Mesothelial cell of epicardium (in vitro differentiated cells): ENCODE results near the gene TMEM123. TPM values are rescaled to one million over a fixed set of nuclear protein-coding genes. Genes with fewer than 3 reads are reported as not detected.

ENCODE experiments used
- DNase-seq, 2 experiments: peaks; one replicate each; pipeline ENCODE4 v3.0.0; 2021; ENCODE audit warnings: low spot score in 2 of 2; ENCODE audit not compliant: unreplicated experiment in 2 of 2
- H3K27ac Mint-ChIP-seq: 2 replicates; pipeline ENCODE4 v1.8.0; 2021; ENCODE audit warnings: mixed read lengths
- H3K27me3 Mint-ChIP-seq: 2 replicates; pipeline ENCODE4 v1.8.0; 2021; ENCODE audit warnings: low read depth, mixed read lengths
- H3K36me3 Mint-ChIP-seq: 2 replicates; pipeline ENCODE4 v1.8.0; 2021; ENCODE audit warnings: mixed read lengths
- H3K4me1 Mint-ChIP-seq: 2 replicates; pipeline ENCODE4 v1.8.0; 2021; ENCODE audit warnings: mixed read lengths
- H3K4me3 Mint-ChIP-seq: 2 replicates; pipeline ENCODE4 v1.8.0; 2021; ENCODE audit warnings: mild to moderate bottlenecking, moderate library complexity, mixed read lengths
- H3K9me3 Mint-ChIP-seq: 2 replicates; pipeline ENCODE4 v1.8.0; 2021; ENCODE audit warnings: mixed read lengths
- total RNA-seq: library from RNA; stranded (reverse); gene quantifications from 3 replicates; pipeline ENCODE4 v1.2.1, GENCODE V29; 2021
- TF ChIP-seq, protein P1 (sequence below): fragments of 200-600 bp; sonication (generic); IDR thresholded peaks from one replicate; pipeline ENCODE4 v1.5.0; 2021; ENCODE audit warnings: antibody characterized with exemption; ENCODE audit not compliant: unreplicated experiment

TMEM123 gene
- total RNA-seq, 1 donor from 2014 or later = 131 TPM

DNA sequence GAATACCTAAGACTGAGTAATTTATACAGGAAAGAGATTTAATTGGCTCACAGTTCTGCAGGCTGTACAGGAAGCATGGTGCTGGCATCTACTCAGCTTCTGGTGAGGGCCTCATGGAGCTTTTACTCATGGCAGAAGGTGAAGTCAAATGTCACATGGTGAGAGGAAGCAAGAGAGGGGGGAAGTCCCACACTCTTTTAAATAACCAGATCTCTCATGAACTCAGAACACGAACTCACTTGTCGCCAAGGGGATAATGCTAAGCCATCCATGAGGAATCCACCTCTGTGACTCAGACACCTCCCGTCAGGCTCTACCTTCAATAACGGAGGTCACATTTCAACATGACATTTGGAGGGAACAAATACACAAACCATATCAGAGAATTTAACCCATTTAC, 63.3 kb downstream of the TMEM123 start:
- TF ChIP-seq, protein P1, sequence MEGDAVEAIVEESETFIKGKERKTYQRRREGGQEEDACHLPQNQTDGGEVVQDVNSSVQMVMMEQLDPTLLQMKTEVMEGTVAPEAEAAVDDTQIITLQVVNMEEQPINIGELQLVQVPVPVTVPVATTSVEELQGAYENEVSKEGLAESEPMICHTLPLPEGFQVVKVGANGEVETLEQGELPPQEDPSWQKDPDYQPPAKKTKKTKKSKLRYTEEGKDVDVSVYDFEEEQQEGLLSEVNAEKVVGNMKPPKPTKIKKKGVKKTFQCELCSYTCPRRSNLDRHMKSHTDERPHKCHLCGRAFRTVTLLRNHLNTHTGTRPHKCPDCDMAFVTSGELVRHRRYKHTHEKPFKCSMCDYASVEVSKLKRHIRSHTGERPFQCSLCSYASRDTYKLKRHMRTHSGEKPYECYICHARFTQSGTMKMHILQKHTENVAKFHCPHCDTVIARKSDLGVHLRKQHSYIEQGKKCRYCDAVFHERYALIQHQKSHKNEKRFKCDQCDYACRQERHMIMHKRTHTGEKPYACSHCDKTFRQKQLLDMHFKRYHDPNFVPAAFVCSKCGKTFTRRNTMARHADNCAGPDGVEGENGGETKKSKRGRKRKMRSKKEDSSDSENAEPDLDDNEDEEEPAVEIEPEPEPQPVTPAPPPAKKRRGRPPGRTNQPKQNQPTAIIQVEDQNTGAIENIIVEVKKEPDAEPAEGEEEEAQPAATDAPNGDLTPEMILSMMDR = no peak
- Mint-ChIP-seq H3K27ac (no peak overlapping the region), H3K27me3 (no peaks in the 10 kb centered on the region), H3K4me3 (no peak overlapping the region), H3K36me3 (peaks cover 34% of the 10 kb centered on the region), H3K9me3 (peaks cover 2% of the 10 kb centered on the region), H3K4me1 (peaks cover 23% of the 10 kb centered on the region)
- DNase-seq = no peak

DNA sequence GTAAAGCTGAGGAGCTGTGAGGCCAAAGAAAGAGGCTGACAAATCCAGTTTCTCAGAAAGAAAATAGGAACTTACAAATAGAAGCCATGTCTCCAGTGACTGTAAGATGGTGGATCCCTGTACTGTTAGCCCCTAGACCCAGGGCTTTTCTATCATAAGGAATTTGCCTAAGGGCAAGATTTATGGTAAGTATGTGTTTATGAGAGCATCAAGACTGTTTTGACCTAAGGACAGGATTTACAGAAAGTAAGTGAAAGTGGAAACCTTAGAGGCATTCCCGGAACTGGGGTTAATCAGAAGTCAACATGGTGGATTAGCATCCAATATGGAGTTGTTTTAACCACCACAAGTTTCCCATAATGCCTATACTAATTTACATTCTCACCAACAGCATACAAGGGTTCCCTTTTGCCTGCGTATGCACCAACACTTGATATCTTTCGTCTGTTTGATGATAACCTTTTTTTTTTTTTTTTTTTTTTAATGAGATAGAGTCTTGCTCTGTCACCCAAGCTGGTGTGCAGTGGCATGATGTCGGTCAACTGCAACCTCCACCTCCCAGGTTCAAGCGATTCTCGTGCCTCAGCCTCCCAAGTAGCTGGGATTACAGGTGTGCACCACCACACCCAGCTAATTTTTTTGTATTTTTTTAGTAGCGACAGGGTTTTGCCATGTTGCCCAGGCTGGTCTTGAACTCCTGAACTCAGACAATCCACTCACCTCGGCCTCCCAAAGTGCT, 65.4 kb downstream of the TMEM123 start:
- peaks cover 29% of the 10 kb centered on the region for H3K36me3 Mint-ChIP-seq

DNA sequence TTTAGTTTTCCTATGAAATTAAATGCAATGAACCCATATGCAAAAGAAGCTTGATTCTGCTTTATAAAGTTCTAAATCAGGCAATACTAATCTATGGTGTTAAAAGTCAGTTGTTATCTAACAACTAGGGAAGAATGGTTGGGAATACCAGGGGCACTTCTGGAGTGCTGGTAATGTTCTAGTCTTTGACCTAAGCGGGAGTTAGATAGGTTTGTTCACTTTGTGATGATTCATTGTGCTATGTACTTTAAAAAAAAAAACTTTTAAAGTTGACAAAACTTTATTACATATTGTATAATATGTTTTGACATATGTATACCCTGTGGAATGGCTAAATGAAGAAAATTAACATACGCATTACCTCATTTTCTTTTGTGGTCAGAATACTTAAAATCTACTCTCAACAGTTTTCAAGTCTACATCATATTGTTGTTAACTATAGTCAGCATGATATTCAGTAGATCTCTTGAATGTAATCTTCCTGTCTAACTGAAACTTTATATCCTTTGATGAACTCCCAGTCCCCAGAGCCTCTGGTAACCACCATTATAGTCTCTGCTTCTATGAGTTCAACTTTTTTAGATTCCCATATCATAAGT, 66.3 kb downstream of the TMEM123 start:
- TF ChIP-seq, protein P1 = no peak
- no peaks in the 10 kb centered on the region for H3K27me3 Mint-ChIP-seq
- H3K27ac Mint-ChIP-seq = no peak overlapping the region
- peaks cover 2% of the 10 kb centered on the region for H3K9me3 Mint-ChIP-seq
- DNase-seq = no peak
- H3K36me3 Mint-ChIP-seq = peaks cover 32% of the 10 kb centered on the region
- no peak overlapping the region for H3K4me3 Mint-ChIP-seq
- peaks cover 32% of the 10 kb centered on the region for H3K4me1 Mint-ChIP-seq

More for the DNA sequence above, 65.4 kb downstream of the TMEM123 start:
- H3K27me3 Mint-ChIP-seq = no peaks in the 10 kb centered on the region
- peaks cover 32% of the 10 kb centered on the region for H3K4me1 Mint-ChIP-seq
- peaks cover 2% of the 10 kb centered on the region for H3K9me3 Mint-ChIP-seq
- H3K4me3 Mint-ChIP-seq = no peak overlapping the region
- H3K27ac Mint-ChIP-seq = no peak overlapping the region
- TF ChIP-seq, protein P1 = no peak
- no peak for DNase-seq

DNA sequence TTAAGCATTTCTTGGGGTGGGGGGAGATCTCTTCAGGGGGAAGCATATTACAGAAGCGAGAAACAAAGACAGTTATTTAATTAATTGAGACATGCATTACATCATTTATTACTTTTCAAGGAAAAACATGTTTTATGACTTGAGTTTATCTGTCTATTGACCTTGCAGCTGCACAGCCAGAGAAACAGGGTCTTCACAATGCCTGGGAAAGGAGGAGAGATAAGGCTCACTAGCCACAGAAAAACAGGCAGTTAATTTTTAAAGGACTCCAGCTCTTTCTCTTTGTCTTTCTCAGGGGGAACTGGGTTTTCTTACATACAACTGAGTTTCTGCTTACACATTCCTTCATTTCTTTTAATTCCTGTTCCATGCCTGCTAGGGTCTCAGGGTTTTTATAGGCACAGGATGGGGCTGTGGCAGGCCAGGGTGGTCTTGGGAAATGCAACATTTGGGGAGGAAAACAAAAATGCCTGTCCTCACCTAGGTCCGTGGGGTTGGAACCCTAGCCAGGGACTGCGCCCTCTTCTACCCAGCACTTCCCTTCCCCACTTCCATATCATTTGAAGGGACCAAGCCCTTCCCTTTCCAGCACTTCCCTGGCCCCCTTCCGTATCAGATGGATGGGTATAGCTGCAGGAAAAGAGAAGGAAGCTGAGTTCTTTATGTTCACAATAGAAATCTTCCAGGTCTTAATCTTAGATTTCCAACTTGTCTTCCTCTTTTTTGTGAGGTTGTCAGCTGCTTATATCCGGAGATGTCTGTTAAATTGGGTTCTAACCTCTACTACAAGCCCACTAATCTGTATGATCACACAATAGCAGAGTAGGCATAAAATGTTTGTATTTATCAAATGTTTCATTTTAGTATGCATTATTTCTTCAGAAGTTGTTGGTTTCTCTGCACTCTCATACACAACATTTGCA, 67.2 kb downstream of the TMEM123 start:
- DNase-seq = no peak
- H3K27me3 Mint-ChIP-seq = no peaks in the 10 kb centered on the region
- H3K4me1 Mint-ChIP-seq = peaks cover 32% of the 10 kb centered on the region
- TF ChIP-seq, protein P1 = no peak
- H3K27ac Mint-ChIP-seq = peak overlapping the region; percentile 84
- H3K36me3 Mint-ChIP-seq = peaks cover 33% of the 10 kb centered on the region
- no peak overlapping the region for H3K4me3 Mint-ChIP-seq
- H3K9me3 Mint-ChIP-seq = peaks cover 2% of the 10 kb centered on the region

DNA sequence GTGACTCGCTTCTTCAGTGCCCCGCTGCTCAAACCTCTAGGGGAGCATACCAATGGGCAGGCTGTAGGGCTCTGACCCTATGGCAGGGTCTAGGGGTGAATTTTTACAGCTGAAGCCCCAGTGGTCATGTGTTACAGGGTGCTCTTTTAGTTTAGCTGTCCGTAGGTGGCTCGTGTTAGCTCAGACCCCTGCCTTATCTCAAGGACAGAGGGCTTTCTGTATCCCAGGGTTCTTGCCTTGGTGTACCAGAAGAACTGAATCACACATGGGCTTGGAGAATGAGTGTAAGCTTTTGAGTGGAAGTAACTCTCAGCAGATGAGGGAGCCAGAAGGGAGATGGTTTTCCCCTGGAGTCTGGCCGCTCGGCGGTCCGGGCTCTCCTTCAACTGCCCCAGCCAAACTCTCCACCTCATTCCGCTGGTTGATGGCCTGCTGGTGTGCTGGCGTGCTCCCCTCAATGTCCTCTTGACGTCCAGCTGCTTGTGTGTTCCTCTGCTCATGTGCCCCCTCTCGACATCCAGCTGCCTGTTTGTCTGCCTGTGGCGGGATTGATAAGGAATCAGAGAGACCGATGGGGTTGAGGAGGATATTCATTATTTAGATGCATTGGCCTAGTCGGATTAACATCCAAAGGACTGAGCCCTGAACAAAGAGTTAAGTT, 68.0 kb downstream of the TMEM123 start:
- Mint-ChIP-seq H3K36me3 (peaks cover 36% of the 10 kb centered on the region), H3K27me3 (no peaks in the 10 kb centered on the region), H3K4me3 (no peak overlapping the region), H3K9me3 (peaks cover 2% of the 10 kb centered on the region), H3K27ac (peak overlapping the region; percentile 84), H3K4me1 (peaks cover 32% of the 10 kb centered on the region)
- TF ChIP-seq, protein P1 = no peak
- DNase-seq = no peak
